Vagina (tissue), 2 donors: ENCODE measurements around the gene FMNL2.

Experiments used
- POLR2A ChIP-seq, 2 donors: fragments of 450-650 bp; IDR thresholded peaks; one replicate each; pipeline ENCODE4 v1.6.1; 2017; ENCODE audit warnings: antibody characterized with exemption in 2 of 2, mild to moderate bottlenecking in 2 of 2, moderate library complexity in 2 of 2
- POLR2AphosphoS5 ChIP-seq, 2 donors: sonication (generic); formaldehyde crosslinking; IDR thresholded peaks; one replicate each; pipeline ENCODE4 v1.9.0; 2017; ENCODE audit warnings: antibody characterized with exemption in 2 of 2, mild to moderate bottlenecking in 2 of 2, low read depth in 1 of 2; ENCODE audit not compliant: insufficient read depth in 1 of 2
- TF ChIP-seq, protein P1 (sequence below), 3 experiments: fragments of 450-650 bp in 2 of 3; fragments of 200-600 bp in 1 of 3; sonication (generic) in 1 of 3; IDR thresholded peaks; one replicate each; pipeline ENCODE4 v1.5.1; 2017 to 2019; ENCODE audit warnings: antibody characterized with exemption in 3 of 3, mild to moderate bottlenecking in 2 of 3, moderate library complexity in 2 of 3

DNA sequence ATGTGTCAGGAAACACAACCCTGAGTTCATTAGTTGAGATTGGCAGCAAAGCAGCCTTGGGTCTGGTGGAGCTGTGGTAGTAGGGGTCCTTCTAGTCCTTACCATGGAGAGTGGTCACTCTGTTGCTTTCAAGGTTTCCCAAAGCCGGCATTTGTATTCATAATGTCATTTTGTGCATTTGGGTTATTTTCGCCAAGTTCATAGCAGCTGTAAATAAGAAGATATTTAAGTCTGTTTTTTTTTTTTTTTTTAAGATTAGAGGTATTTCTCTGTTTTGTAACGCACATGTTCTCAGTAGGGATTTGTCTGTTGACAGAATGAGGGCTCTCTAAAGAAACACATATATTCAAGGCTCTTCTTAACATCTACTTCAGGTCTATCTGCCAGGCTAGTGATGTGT, 268.2 kb downstream of the FMNL2 start:
- TF ChIP-seq POLR2A (IDR thresholded peaks at IDR 0.05) (no peak), POLR2AphosphoS5 (IDR thresholded peaks at IDR 0.05; ENCODE audit: insufficient read depth in 1 of 2, low read depth in 1 of 2) (no peak)
- TF ChIP-seq, protein P1, sequence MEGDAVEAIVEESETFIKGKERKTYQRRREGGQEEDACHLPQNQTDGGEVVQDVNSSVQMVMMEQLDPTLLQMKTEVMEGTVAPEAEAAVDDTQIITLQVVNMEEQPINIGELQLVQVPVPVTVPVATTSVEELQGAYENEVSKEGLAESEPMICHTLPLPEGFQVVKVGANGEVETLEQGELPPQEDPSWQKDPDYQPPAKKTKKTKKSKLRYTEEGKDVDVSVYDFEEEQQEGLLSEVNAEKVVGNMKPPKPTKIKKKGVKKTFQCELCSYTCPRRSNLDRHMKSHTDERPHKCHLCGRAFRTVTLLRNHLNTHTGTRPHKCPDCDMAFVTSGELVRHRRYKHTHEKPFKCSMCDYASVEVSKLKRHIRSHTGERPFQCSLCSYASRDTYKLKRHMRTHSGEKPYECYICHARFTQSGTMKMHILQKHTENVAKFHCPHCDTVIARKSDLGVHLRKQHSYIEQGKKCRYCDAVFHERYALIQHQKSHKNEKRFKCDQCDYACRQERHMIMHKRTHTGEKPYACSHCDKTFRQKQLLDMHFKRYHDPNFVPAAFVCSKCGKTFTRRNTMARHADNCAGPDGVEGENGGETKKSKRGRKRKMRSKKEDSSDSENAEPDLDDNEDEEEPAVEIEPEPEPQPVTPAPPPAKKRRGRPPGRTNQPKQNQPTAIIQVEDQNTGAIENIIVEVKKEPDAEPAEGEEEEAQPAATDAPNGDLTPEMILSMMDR (IDR thresholded peaks at IDR 0.05) = no peak
